Body of pancreas (tissue), 4 donors: ENCODE data around the gene JAKMIP3.

Source experiments
- CTCF ChIP-seq, 7 experiments: fragments of 450-650 bp in 4 of 7; fragments of 200-600 bp in 3 of 7; sonication (generic) in 3 of 7; IDR thresholded peaks; one replicate each; pipeline ENCODE4 v1.5.1; 2016 to 2019; ENCODE audit warnings: antibody characterized with exemption in 7 of 7
- POLR2A ChIP-seq, 3 donors: fragments of 450-650 bp; IDR thresholded peaks; one replicate each; pipeline ENCODE4 v1.6.1; 2016; ENCODE audit warnings: antibody characterized with exemption in 3 of 3, mild to moderate bottlenecking in 2 of 3

DNA sequence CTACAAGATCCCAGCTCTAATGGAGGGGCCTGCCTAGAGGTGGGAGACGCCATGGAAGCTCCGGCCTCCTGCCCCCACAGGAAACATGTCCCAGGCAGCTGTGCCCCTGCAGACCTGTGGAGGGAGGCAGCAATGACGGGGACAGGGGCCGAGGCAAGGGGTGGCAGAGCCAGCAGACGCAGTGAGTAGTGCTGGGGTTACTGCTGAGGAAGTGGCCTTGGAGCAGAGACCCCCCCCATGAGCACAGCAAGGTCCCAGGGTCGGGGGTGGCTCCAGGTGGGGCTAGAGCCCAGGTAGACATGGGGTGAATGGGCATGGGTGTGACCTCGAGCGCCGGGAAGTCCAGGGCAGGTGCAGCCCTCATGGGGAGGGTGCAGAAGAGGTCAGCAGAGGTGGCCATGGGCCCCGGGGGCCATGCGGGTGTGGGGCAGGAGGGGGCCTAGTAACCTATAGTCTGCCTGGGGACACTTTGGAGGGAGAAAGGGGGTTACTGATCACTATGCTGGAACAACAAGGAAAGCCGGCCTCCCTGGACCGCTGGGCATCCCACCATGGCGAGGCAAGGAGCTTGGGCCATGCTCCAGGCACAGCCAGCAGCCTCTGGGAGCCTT is 45.5 kb downstream of the JAKMIP3 start:
- TF ChIP-seq CTCF (IDR thresholded peaks at IDR 0.05), result no peak
- no peak for TF ChIP-seq POLR2A (IDR thresholded peaks at IDR 0.05)
